Neural cell (in vitro differentiated cells): ENCODE measurements around the gene TACC3.

Source experiments
- EP300 ChIP-seq: fragments of 450-650 bp; conservative IDR thresholded peaks from 2 replicates; pipeline ENCODE4 v1.6.1; 2014; ENCODE audit warnings: antibody characterized with exemption, mild to moderate bottlenecking, moderate library complexity; ENCODE audit not compliant: poor library complexity, severe bottlenecking
- EZH2 ChIP-seq: fragments of 200-600, 300-800 bp; shearing (Covaris generic), sonication (generic); IDR thresholded peaks from 2 replicates; pipeline ENCODE4 v1.6.1; 2014; ENCODE audit warnings: antibody characterized with exemption, low read length, borderline replicate concordance, mild to moderate bottlenecking; ENCODE audit not compliant: insufficient read depth, poor library complexity, severe bottlenecking
- MXI1 ChIP-seq: fragments of 450-650 bp; conservative IDR thresholded peaks from 2 replicates; pipeline ENCODE4 v1.6.1; 2014; ENCODE audit warnings: antibody characterized with exemption, mild to moderate bottlenecking; ENCODE audit not compliant: poor library complexity, severe bottlenecking
- POLR2AphosphoS5 ChIP-seq: IDR thresholded peaks from 2 replicates; pipeline ENCODE4 v1.6.1; 2012
- TAF1 ChIP-seq: IDR thresholded peaks from 2 replicates; pipeline ENCODE4 v1.6.1; 2012; ENCODE audit warnings: low read depth
- TF ChIP-seq, protein P1 (sequence below): fragments of 450-650 bp; IDR thresholded peaks from 2 replicates; pipeline ENCODE4 v1.5.1; 2014; ENCODE audit warnings: antibody characterized with exemption, mild to moderate bottlenecking, moderate library complexity; ENCODE audit not compliant: poor library complexity, severe bottlenecking

DNA sequence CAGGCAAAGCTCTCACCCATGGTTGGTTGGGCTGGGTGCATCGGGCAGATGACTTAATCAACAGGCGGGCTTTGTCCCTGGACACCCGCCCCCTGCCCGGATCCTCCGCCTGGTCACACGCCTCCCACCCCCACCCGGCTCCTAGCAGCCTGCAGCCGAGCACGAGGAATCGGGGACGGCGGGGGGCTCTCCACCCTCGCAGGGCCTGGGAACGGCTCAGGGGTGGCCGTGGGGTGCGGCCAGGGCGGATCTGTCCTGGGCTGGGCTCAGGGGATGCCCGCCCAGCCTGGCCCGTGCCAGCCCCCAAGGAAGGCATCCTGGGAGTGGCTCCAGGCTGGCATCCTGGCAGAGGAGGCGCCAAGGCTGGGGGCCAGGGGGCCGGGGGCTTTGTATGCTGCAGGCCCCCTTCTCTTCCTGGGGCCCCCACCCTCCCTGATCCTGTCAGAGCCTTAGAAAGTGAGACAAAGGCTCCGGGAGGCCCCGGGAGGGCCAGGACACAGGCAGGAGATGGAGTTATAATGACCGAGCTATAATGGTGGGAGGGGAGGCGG, 39.3 kb downstream of the TACC3 start:
- TF ChIP-seq EP300 (no peak), EZH2 (no peak), POLR2AphosphoS5 (no peak), TAF1 (no peak), MXI1 (no peak)
- TF ChIP-seq, protein P1, sequence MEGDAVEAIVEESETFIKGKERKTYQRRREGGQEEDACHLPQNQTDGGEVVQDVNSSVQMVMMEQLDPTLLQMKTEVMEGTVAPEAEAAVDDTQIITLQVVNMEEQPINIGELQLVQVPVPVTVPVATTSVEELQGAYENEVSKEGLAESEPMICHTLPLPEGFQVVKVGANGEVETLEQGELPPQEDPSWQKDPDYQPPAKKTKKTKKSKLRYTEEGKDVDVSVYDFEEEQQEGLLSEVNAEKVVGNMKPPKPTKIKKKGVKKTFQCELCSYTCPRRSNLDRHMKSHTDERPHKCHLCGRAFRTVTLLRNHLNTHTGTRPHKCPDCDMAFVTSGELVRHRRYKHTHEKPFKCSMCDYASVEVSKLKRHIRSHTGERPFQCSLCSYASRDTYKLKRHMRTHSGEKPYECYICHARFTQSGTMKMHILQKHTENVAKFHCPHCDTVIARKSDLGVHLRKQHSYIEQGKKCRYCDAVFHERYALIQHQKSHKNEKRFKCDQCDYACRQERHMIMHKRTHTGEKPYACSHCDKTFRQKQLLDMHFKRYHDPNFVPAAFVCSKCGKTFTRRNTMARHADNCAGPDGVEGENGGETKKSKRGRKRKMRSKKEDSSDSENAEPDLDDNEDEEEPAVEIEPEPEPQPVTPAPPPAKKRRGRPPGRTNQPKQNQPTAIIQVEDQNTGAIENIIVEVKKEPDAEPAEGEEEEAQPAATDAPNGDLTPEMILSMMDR = no peak
